NCI-H2196 (cell line): ENCODE results near the gene CDKL5.
"Not testable (repeated sequence)": the region's sequence is repeated elsewhere in the genome, so short reads cannot be mapped to it uniquely, and the experiment has no call there.

Experiments used
- DNase-seq: peaks from one replicate; lab custom pipeline; 2025; ENCODE audit not compliant: unreplicated experiment; lab: John Stamatoyannopoulos, UW

The CDKL5 gene

DNA sequence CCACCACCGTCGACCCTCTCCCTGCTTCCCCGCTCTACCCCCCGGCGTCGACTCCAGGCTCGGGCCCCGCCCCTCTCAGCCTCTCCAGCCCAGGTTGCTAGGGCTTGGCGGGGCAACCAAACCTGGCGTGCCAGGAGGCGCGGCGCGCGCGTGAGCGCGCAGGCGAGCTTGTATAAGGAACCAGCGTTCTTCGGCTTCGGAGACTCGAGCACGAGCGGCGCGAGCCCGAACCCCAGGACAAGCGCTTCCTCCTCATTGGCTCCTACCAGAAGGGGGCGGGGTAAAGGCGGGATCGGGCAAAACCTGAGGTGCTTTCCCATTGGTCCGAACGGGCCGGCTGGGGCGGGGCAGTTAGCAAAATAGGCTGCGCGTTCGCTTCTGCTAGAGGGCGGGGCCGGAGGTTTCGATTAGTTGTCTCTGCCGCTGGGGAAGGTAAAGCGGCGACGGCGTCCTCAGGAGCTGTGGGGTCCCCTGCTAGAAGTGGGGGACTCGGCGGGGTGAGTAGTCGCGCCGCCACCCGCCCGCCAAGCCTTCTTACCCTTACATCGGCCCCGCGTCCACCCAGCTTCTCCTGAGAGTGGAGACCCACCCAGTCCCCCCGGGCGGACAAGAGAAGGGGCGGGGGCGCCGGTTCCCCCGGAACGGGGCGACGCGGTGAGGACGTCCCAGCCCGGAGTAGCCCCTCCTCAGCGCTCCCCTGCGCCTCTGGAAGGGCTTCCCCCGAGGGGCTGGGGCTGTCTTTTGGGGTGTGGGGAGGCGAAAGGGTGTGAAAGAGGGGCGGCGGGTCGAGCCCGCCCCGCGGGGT is at the start of gene CDKL5:
Gene CDKL5 (plus strand): TSS at position 410 of the 805 bp plus-strand sequence. CDS start 81,489 bp downstream, outside the sequence.
- DNase-seq: peak; percentile 91

DNA sequence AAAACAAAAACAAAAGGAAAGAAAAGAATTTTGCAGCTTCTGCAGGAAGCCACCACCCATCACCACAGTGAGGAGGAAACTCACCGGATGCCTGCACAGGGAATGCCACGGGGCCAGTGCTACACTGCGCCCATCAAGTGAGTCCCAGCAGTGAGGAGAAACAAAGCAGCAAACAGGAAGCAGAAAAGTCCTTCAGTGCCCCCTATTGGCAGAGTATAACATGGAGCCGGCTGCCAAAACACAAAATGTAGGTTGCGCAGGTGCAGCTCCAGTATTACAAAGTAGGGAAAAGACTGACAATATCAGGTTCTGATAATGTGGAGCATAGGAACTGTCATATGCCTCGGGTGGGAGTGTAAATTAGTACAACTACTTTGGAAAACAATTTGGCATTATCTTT is 47.6 kb upstream of the CDKL5 start:
- peak; percentile 9 for DNase-seq

DNA sequence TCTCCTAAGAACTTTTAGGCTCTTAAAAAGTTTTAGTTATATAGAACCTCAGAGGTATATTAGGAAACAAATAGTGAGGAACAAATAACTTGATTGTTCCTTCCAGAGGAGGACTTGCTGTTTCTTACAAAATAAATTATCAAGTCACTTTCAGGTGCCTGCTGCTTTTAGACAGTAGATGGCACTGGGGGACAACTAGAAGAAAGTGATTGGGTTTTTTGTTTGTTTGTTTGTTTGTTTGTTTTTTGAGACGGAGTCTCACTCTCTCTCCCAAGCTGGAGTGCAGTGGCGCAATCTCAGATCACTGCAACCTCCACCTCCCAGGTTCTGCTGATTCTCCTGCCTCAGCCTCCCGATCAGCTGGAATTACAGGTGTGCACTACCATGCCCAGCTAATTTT is 35.4 kb upstream of the CDKL5 start:
- no peak for DNase-seq

DNA sequence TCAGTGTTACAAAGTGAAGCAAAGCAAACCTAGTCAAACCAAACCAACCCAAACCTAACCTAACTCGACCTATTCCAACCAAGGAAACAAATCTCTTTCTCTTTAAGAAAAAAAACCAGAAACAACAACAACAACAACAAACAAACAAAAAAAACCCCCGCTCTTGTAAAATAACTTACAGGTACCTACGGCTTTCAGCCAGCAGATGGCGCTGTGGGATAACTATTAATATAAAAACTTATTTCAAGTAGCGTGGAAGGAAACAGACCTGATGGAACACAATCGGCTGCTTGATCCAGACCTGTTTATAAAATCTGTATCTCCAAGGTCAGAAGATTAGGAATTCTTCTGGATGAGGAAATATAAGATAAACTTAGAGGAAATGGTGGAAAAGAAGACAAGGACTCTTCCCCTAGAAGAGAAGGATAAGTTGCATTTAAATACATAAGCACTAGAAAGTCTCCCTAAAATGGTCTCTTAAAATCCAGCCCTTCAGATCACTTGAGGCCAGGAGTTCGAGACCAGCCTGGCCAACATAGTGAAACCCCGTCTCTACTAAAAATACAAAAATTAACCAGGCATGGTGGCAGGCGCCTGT is 34.4 kb upstream of the CDKL5 start:
- no peak for DNase-seq

DNA sequence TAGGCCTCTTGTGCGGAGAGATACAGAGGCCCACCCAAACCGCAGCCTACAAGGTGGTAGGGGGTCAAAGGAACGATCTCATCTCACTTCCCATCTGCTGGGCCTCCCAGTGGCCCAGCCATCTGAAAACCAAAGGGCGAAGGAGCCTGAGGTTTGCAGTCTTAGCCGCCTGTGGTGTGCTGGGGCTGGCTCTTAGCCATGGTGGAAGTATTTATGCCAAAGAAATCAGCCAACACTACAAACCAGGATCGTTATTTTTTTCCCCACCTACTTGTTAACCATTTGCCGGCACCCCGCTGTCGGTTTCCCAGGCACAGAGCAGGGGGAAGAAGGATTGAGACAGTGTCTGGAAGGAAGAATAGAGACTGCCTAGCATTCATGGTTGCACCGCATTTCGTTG is 30.9 kb upstream of the CDKL5 start:
- no peak for DNase-seq

DNA sequence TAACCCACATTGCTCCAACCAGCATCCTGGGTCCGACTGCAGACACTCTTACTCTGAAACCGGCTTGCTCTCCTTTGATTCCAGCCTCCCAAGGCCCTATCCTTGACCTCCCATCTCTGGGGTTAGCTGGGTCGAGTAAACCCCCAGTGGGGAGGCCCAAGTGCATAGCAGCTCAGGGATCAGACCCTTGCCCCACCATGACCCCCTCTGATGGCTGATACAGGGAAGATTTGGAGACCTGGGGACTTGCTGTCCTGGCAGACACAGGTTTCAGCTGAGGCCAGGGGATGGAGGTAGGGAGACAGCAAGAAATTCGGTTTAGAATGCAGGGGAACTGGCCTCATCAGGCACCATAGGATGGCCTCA is 23.6 kb upstream of the CDKL5 start:
- DNase-seq: no peak

DNA sequence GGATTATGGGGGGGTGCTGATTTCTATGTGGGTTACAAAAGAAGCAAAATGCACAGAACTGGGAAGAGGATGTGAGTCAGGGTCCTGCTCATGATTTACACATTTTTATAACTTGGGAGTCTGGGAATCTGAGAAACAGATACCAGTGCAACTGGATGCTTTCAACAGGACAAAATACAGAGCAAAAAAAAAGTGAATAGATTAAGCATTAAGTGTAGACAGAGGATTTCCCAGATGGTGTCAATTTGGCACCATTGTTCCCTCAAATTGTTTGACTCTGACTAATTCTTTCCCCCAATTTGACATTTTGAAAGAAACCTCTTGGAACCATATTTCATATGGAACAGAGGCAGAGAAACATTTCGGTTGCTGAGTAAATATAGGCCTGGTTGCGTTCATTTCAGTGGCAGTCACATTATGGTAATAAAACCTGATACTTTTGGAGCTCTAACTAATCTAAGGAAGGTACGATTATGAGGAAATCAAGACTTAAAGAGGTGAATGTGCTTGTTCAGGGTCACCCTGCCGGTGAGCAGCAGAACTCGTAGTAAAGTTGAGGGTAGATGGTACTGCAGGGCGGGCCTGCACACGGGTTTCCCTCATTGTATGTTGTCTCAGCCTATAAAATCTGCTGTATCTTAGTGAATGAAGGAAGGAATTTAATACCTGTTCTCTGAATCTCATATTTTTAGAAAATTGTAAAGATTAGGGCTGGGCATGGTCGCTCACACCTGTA is 18.7 kb upstream of the CDKL5 start:
- DNase-seq: no peak

DNA sequence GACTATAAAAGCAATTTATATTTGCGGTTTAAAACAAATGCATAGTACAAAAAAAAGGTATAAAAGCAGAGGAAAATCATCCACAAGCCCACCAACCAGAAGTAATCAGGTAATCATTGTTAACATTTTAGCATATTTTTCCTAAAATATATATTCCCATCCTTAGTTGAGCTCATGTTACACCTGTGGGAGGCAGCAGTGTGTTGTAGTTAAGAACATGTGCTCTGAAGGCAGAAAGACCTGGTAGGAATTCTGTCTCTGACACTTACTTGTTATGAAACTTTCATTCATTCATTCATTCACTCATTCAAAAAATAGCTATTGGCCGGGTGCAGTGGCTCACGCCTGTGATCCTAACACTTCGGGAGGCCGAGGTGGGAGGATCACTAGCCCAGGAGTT is 15.4 kb upstream of the CDKL5 start:
- no peak for DNase-seq

DNA sequence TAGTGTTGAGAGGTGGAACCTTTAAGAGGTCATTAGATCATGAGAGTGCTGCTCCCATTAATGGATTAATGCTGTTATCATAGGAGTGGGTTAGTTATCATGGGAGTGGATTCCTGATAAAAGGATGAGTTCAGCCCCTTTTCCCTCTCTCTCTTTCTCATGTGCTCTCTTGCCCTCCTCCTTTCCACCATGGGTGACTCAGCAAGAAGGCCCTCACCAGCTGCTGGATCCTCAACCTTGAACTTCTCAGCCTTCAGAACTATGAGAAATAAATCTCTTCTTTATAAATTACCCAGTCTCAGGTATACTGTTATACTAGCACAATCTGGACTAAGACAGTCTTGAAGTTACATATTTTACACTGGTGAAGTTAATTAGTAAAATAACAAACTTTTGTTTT is 10.0 kb upstream of the CDKL5 start:
- DNase-seq: no peak

DNA sequence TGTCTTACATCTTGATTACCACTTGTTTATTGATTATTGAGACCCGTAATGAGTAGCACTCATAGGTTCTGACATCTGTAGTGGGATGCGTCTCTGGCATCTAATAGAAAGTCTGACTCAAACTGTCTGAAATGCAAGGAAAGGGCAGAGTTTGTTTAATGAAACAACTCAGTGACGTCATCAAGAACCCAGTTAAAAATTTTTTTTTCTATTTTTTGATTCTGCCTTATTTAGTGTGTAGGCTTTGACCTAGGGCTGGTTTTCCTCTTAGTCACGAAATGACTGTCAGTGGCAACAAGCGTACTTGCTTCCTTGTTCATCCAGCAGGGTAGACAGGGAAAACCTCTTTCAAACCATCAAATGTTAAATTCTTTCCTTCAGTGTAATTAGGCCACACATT is 3.1 kb upstream of the CDKL5 start:
- no peak for DNase-seq

DNA sequence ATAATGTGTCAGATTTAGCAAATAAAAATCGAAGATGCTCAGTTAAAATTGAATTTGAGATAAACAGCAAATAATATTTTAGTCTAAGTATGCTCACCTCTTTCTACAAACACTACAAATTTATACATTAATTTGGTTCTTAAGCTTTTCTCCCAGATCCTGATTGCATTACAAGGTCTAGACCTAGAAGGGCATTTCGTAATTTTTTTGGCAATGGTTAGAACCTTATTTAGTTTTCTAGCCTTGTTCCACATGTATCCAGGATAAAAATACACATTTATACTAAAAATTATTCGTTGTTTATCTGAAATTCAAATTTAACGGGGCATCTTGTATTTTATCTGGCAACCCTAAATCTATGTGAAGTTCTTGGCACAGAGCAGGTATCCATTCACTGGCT is 2.5 kb upstream of the CDKL5 start:
- no peak for DNase-seq

DNA sequence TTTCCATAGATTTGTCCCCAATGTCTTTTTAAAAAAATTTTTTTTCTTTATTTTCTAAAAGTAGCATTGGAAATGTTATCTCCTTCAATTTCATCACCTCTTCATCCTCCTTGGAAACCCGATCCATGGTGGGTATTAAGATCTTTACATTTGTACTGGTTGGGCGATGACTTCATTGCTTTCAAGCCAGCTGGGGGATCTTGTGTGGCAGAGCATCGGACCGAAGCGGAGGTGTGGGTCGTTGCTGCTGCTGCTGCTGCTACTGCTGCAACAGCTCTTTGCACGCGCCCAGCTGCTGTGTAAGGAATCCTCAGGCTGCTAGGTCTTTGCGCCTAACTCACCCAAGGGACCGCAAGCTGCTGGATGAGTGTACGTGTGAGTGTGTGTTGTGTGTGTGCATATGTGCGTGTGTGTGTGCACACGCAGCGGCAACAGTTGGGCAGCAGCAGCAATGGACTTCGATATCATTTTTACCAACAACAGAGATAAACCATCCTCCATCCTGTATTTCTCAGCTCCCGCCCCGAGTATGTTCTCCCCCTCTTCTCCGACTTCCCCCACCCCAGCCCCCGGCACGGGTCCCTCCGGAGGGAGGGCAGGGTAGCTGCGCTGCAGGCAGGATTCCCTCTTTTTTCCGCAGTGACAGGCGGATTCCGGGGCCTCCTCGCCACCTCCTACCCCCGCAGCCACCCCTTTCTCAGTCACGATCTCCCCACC is 768 bp upstream of the CDKL5 start:
- no peak for DNase-seq

DNA sequence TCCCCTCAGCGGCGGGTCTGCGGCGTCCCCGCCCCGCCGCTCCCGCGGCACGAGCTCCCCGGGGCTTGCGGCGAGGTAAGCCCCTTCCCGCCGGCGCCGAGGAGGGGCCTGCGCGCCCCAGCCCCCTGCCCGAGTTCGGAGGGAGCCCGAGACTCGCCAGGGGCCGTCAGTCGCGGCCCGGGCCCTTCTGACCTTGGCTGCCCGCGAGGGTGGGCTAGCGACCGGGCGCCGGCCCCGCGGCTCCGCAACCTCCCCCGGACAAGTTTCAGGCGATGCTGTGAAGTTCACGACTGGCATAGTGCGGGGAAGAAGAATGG is 554 bp downstream of the CDKL5 start:
- no peak for DNase-seq

DNA sequence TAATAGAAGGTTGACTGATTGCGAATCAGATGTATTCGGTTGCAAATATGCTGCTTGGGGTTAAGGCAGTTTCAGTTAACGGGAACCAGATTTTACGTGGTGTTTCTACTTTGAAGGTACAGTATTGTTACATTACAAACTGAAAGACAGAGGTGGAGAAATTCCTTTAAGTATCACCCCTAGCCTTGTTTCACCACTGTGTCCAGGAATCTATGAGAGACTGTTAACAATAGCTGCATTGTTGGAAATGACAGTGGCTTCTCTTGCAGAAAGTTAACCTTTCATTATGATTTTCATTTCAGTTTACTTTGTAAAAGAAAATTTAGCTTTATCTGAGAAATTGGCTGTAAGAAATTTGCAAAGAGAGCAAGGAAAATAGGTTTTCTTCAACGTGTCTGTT is 2.6 kb downstream of the CDKL5 start:
- no peak for DNase-seq

DNA sequence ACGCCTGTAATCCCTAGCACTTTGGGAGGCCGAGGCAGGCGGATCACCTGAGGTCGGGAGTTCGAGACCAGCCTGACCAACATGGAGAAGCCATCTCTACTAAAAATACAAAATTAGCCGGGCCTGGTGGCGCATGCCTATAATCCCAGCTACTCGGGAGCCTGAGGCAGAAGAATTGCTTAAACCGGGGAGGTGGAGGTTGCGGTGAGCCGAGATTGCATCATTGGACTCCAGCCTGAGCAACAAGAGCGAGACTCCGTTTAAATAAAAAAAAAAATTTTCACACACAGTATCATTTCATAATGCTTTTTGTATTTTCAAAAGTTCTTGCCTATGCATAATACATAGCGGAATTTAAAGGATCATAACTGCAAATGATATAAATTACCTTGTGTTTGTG is 7.9 kb downstream of the CDKL5 start:
- not testable (repeated sequence) for DNase-seq

DNA sequence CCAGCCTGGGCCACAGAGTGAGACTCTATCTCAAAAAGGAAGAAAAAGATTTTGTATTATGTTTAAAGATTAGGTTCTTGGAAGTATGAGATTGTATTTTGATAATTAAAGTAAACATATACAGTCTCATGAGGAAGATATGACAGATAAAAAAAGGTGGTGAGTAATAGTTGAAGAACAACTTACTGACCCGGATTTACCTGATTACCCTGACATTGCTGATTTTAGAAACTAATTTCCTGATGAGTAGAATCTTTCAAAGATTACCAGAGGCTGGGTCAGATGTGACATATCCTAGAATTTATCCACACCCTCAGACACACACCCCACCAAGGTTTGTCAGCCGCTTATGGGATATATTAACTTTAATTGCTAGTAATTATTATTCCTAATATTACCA is 9.5 kb downstream of the CDKL5 start:
- DNase-seq: no peak

DNA sequence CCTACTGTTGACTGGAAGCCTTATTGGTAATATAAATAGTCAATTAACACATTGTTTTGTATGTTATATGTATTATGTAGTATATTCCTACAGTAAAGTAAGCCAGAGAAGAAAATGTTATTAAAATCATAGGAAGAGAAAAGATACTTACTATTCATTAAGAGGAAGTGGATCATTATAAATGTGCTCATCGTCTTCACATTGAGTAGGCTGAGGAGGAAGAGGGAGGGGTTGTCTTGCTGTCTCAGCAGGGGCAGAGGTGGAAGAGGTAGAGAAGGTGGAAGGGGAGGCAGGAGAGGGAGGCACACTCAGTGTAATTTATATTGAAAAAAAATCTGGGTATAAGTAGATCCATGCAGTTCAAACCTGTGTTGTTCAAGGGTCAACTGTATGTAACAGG is 10.6 kb downstream of the CDKL5 start:
- DNase-seq: no peak

DNA sequence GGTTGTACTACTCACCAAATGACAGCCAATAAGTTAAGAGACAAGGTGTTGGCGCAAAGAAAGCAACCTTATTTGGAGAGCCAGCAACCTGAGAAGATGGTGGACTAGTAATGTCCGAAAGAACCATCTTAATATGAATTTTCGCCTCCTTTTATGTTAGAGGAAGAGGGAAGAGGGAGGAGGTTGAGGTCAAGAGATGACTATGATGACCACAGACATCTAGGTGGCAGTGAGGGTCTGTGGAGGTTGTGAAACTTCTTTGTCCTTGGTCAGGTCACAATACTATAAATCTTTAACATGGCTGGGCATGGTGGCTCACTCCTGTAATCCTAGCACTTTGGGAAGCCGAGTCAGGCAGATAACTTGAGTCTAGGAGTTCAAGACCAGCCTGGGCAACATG is 15.4 kb downstream of the CDKL5 start:
- DNase-seq: no peak

DNA sequence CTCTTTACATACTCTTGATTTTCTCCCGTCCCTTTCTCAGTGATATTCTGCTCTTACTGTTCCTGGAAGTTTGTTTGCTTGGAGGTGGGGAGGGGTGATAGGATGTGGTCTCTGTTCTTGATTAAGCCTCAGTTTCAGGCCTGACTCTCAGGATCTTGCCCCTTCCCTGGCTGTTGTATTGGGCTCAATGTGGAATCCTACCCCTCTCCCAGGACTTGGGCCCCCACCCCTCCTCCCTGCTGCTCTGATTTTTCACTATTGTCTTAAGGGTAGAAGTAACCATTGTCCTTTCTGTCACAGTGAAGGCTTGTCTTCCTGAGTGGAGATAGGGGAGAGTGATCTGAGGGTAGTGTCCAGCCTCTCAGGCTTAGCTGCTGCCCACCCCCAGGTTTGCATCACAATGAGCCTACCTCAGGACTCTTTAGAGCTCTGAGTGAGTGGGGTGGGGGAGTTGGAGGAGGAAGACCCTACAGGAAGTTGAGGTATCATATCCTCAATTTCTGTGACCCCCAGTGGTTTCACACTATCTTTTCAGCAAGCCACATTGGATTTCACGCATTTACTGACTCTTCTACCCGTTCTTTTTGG is 16.5 kb downstream of the CDKL5 start:
- DNase-seq: no peak

DNA sequence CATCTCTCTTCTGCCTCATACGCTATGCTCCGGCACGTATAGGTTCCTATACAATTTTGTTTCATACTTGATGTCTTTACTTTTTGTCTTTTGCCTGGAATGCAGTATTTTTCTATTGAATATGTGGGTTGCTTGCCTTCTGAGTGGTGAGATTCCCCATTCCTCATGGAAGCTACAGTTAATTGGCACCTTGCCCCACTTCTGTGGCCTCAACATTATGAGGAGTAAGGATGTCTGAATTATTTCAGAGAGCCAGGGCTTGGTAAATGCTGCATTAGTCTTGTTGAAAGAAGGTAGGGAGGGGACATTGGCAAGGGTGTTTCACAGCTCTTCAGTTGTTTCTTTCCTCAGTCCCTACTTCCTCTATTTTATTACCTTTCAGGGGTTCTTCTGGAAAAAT is 23.0 kb downstream of the CDKL5 start:
- no peak for DNase-seq

DNA sequence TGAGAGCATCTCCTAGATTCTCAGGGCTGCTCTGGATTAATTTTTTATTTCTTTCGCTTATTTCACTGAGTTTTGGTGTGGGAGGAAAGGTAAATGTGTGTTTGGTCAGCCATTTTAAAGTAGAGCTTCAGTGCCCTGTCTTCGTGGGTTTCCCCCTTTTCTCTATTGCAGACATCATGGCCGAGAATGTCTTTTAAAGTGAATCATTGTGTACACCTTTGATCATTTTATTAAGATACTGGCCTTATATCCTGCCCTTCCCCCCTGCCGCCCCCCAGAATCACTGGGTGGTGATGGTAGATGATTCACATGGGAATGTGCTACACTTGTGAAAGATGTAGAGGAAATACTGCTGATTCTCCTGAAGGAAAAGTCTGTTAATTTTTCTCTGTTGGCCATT is 23.8 kb downstream of the CDKL5 start:
- DNase-seq: no peak
